Islet precursor cell (in vitro differentiated cells): Measurements from ENCODE around the gene L3MBTL4.
"Not testable (repeated sequence)": the region's sequence is repeated elsewhere in the genome, so short reads cannot be mapped to it uniquely, and the experiment has no call there.

ENCODE experiments used
- DNase-seq: peaks from one replicate; pipeline ENCODE4 v3.0.0-alpha.2; 2018

The L3MBTL4 gene

DNA sequence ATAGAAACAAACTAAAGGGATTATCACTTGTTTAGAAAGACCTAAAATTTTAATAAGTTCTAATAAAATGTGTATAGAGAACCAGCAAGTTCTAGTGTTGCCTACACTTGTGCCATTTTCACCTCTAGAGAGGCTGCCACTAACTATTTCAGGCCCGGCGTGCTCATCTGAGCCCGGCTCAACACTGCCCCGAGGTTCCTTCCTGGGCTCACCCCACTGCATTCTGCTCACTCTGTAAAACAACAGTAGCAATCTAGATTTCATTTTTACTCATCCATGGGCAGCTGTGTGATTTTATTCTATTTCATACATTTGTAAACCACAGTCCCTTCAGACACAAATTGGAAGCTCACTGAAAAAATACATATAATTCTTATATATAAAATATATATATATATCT is 253.2 kb downstream of the L3MBTL4 start:
- no peak for DNase-seq

DNA sequence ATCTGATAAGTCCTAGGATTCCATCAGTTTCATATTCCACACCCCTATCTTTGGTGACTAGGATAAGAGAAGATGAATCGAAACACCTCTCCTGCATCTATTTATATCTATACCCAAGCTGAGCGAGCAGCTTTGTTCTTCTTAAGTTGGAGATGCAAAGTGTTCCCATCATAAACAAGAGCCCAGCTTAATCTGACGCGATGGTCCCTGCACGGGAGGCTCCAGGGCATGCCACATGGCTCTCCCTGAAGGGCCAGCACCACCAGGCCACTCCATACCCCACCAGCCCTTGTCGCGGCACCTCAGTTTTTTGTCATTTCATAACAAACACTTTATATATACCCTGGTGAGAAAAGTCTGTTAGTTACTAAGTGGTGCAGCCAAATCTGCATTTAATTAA is 255.3 kb downstream of the L3MBTL4 start:
- DNase-seq, result no peak

DNA sequence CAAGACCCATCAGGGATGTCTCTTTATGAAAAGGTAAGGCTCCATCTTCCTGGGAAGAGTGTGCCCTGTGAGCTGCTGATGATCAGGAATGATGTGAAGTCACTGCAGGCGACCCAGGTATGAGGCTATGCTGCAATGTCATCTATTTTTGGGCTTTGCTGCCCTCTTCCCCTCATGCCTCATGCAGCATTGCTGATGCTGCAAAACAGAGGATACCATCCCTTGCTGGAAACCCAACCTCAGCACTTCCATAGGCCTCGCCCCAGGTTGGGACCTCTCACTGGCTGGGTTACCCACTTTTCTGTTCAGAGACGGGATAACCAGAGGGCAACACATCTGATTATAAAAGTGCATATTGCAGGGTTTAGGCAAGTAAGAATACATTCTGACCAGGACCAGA is 255.8 kb downstream of the L3MBTL4 start:
- no peak for DNase-seq

DNA sequence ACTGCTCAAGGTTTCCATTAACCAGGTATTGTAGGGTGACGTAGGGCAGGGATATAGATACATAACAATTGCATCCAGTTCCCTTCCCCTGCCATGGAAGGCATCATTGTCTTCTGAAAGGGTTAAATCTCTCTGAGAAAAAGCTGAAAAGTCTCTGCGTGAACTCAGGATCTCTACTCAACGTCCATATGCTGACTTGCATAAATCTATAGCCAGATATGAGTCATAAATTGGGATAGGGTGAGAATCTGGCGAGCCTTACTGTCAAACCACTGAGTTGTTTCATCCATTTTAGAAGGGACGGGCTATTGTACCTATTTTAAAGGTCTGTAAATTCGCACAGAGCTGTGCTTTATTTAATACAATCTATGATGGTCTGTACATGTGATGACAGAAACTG is 258.3 kb downstream of the L3MBTL4 start:
- no peak for DNase-seq

DNA sequence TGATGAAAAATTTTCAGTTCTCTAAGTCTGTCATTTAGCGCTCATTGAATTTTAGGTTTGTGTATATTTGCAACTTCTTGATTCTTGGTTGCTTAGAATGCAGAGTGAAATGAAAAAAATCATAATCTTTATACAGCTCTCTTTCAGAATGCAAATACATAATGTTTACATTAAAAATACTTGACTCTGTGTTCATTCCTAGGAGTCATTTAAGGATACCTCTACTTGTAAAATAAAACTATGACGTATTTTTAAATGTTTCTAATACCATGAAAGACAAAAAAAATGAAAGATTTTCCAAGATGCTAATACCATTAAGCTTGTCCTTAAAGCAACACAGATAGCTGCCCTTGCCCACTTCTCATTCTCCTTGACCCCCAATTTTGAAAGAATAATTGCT is 259.0 kb downstream of the L3MBTL4 start:
- no peak for DNase-seq

DNA sequence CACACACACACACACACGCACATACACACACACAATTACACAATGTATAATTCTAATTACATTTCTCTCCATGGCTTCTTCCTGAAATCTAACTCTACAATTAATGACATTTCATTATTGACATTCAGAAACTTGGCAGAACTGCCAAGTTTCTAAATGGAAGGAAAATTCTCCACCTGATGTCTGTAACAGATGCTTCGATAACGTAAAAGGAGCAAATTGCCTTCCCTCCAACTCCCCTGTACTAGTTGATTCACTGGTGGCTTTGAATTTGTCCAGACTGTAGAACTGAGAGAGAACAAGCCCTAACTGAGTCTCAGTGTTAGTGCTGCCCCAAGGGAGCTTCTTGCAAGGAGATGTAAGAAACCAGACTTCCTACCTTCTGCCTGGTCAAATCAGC is 264.3 kb downstream of the L3MBTL4 start:
- DNase-seq, result no peak

DNA sequence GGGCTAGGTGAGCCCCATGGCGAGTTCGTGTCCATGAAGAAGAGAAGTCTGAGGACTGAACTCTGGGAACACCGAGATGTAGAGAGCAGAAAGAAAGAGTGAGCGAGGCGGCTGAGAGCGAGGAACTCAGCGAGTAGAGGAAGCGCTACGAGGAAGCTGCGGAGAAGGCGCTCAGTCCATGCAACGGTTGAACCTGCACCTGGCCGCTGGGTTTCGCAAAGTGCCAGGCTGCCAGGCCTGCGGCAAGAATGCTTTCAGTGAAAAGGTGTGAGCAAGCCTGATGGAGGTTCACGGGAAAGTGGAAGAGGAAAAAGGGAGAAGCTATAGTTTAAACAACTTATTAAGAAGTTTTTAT is 268.4 kb downstream of the L3MBTL4 start:
- DNase-seq, result no peak

DNA sequence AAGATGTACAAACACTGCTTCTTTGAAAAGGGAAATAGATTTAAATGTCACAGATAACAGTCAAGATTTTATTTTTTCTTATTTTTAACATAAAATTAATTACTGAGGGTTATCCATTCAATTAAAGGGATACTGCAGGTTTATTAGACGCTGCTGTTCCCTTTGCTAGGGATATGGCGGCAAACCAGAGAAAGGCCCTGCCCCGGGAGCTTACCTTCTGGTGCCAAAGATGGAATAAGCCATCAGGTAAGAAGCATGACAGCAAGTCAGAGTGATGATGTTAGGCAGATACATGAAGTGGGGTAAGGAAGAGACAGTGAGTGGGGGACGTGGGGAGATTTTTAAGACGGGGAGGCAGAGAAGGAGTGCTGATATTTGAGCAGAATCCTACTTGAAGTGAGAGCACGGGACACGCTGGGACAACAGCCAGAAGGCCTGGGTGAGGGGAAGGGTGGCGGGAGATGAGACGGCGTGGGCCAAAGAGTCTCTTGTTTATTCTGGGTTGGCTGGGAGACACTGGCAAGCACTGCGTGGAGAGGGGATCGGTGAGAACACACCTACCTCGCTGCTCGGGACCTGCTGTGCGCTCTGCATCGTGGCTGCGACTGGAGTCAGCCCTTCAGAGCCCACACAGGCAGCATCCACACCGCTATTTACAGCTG is 268.9 kb downstream of the L3MBTL4 start:
- no peak for DNase-seq

DNA sequence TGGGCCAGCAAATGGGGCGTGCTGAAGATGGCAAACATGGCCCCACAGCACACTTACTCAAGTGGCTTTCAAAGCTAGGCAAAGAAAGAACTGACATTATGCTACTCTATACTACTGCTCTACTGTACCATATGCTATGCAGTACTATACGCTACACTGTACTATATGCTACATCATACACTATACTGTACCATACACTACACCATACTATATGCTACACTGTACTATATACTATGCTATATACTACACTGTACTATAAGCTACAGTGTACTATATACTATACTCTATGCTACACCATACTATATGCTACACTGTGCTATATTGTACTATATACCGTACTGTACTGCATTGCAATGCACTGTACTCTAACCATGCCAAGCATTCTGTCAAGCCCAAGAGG is 275.7 kb downstream of the L3MBTL4 start:
- DNase-seq, result no peak

DNA sequence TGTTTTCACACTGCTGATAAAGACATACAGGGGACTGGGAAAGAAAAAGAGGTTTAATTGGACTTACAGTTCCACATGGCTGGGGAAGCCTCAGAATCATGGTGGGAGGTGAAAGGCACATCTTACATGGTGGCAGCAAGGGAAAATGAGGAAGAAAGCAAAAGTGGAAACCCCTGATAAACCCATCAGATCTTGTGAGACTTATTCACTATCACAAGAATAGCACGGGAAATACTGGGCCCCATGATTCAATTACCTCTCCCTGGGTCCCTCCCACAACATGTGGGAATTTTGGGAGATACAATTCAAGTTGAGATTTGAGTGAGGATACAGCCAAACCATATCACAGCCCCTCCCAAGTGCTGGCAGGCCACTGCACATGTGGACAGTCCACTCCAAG is 278.8 kb downstream of the L3MBTL4 start:
- not testable (repeated sequence) for DNase-seq

DNA sequence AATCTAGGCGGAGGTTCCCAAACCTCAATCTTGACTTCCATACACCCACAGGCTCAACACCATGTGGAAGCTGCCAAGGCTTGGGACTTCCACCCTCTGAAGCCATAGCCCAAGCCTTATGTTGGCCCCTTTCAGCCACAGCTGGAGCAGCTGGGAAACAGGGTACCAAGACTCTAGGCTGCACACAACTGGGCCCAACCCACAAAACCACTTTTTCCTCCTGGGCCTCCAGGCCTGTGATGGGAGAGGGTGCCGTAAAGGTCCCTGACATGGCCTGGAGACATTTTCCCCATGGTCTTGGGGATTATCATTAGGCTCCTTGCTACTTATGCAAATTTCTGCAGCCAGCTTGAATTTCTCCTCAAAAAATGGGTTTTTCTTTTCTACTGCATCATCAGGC is 279.7 kb downstream of the L3MBTL4 start:
- DNase-seq, result not testable (repeated sequence)

DNA sequence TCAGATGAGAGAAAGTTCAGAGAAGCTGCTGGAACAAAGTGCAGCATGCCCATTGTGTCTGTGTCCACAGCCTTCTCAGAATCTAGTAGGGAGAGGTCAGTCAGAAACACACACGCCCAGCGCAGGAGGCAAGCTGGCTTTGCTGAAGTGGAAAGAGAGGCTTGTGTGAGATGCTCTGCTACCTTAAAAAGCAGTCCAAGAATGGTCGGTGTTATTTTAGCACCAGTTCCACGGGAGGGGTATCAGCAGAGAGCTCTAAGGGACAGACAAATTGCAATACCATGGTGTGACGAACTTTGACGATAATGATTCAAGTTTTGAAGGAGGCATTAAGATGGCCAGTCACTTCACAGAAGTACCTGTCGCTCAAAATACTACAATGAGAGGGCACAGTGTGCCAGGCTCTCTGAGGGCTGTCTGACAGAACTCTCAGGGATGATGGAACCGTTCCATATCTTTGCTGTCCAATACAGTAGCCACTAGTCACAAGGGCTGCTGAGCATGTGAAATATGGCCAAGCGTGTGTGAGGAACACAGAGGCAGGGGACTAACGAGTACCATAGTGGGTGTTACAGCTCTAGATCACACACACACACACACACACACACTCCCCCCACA is 281.9 kb downstream of the L3MBTL4 start:
- DNase-seq, result no peak

DNA sequence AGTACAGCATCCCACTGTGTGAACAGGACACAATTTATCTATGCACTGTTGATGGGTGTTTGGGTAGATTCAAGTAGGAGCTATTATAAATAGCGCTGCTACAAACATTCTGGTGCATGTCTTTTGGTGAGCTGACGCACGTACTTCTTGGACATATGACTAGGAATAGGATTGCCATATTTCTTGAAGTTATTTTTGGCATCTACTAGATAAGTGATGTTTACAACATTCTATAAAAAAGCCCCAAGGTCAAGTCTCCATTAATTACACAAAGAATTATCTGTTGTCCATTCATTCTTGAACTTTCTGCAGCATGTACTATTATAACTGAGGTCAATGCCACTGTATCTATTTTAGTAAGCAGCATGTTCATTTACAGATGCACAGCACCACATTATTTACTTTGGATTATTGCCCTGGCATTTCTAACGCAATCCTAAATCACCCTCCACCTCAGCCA is 293.9 kb downstream of the L3MBTL4 start:
- DNase-seq, result no peak

DNA sequence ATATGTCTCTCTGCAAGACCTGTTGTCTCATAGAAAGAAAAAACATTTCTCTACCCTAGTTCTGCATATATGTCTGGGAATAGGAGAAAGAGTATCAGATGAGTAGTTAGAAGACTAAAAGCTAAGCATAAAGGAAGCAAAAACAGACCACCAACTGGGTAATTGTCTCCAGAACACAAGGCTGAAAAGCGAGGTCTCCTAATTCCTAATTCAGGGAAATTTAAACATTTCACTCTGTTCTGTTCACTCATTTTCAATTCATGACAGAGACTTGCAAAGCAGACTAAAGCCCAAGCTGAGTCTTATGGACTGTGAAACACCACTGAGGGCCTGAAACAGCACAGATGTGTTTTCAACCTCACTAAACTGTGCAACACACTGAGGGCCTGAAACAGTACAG is 294.9 kb downstream of the L3MBTL4 start:
- DNase-seq, result no peak

DNA sequence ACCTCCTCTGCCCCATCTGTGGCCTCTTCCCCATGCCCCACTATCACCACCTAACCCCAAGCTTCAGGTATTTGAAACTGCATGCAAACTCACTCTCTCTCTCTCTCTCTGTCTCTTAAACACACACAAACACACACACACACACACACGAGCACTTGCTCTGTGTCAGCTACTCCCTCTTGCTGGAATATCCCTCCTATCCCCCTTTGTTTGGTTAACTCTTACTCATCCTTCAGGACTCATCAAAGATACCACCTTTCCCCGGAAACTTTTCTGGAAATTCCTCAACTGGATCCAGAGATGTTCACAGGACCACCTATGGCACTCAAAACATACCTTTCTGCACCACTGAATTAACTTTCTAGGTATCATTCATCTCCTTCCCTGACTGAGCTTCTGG is 296.6 kb downstream of the L3MBTL4 start:
- no peak for DNase-seq

DNA sequence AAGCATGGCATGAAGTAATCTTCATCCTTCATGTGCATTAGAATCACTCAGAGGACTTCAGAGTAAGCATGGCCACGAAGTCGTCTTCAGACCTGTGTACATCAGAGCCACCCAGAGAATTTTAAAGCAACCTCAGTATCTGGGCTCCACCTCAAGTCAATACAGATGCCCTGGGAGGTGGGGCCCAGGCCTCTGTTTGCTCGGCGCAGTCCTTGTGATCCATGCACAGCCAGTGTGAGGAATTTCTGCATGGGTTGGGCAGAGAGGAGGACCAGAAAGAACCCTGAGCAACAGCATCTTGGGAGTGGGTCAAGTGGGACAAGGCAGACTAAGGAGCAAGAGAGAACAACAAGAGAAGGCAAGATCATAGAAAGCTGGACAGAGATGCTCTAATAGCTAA is 299.0 kb downstream of the L3MBTL4 start:
- no peak for DNase-seq

DNA sequence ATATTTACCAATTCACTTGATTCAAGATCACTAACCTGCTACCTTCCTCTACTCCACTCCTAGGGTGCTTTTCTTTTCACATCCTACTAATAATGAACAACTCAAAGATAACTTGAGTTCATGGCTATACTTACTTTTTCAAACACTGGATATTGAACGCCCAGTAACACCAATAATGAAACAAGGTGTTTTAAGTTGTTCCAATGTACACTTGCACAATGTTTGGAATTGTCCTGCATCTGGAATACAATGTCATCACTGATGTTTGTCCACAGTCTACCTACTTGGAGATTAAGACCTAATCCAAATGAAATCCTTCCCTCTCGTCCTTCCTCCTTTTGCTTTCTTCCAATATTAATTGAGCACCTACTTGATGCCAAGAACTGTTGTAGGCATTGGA is 301.1 kb downstream of the L3MBTL4 start:
- DNase-seq, result no peak

DNA sequence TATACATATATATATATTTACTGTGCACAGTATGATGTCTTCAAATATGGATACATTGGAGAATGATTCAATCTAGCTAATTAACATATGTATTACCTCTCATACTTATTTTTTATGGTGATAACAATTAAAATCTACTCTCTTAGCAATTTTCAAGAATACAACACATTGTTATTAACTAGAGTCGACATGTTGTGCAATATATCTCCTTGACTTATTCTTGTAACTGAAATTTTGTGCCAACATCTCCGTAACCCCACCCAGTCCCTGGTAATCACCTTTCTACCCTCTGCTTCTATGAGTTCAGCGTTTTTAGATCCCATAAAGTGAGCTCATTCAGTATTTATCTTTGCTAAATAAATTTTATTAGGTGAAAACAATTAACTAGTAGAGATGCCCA is 303.0 kb downstream of the L3MBTL4 start:
- DNase-seq, result no peak

DNA sequence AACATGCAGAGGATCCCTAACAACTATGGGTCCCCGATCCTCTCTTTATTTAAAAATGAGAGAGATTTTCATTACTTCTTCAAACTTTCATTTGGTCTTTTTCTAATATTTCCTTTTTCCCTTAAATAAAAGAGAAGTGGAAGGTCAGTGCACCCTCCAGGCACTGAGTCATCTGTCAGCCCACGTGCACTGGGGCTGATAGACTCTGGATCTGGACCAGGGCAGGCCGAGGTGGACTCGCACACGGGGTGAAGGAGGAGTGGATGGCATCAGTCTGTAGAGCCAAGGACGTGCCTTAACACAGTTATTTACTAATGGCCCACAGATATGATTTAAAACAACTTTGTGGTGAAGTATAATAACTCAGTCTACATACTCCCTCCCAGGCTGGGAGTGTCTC is 305.0 kb downstream of the L3MBTL4 start:
- DNase-seq, result no peak

DNA sequence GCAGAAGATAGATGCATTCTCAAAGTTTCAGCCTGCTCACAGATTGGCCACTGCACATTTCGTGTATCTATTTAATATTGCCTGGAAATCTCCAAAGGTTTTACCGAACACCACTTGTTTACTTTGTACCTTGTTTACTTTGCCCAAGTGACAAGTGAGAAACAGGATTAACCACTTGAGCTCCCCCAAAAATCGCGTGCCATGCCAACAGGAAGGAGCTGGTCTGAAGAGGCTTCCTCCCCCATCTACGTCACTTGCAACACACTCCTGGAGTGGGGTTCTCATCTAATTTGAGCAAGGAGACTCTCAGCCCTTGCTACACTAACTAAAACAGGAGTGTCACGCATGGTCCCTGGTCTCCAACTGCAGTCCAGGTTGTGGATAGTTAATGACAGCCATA is 306.9 kb downstream of the L3MBTL4 start:
- no peak for DNase-seq

DNA sequence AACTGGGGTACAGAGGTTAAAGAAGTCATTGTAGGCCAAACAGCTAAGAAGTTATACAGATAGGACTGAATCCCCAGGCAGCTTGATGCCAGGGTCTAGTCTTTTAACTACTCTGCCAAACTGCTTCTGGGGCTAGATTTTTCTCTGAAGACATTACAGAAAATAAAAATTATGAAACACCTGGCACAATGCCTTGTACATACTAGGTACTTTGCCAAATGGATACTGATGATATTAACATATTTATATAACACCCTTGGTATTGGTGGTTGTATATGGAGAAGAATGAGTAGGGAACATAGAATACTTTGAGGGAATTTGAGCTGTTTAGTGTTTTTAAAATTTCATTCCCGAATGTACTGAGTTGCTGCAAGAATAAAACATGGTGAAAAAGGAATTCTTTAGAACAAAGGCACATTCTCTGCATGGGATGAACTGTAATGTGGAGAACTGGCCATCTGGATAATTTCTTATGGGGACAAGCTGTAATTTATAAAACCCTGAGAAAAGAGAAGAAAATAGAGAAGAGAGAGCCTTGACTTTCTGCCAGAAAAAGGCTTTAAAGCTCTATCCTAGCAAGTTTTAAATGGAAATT is 308.5 kb downstream of the L3MBTL4 start:
- no peak for DNase-seq

DNA sequence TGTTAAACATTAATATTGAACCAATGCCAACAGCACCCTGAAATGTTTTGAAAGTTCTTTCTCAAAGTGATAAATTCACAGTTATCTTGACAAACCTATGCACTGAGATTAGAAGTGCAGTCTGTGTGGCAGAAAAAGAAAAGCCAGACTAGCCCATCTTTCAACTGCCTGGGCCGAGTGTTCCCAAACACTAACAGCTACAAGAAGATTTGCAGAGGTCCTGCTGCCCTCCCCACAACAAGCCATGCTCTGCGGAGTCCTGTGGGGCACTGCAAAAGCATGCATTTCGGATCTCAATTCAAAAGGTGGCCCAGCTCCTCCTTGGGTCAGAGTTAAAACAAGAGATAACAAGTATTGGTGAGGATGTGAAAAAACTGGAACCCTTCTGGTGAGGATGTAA is 311.0 kb downstream of the L3MBTL4 start:
- DNase-seq, result no peak

DNA sequence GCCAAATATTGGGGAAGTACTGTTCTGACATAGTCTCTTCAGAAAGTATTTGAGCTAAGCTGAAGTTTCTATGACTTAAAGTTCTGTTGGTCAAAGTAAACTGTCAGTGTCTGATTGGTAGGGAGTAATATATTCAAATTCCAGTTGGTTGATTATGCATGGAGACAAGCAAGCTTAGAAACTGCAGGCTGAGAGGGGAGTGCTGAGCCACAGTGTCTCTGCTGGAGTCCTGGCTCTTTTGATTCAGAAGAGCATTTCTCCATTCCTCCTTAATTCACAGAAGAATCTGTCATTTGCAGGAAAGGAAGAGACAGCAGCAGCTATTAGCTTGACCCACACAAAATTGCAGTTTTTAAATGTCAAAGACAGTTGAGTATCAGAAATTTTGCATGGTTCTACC is 318.0 kb downstream of the L3MBTL4 start:
- DNase-seq, result no peak

DNA sequence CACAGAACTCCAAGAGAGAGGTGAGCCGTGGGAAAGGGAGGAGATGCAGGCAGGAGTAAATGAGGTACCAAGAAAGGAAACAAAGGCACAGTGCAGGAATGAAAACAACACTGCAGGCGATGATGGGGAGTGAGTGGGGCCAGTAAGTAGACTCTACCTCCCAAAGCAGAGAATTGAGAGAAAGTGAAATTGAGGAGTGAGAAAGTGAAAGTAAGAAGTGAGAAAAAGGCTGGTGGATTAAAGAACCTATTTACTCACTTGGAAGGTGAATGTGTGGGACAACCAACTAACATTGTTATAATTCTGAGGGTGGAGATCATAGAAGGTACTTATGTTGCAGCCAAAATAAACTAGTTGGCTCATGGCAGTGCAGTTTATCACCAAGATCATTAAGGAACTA is 326.3 kb downstream of the L3MBTL4 start:
- no peak for DNase-seq

DNA sequence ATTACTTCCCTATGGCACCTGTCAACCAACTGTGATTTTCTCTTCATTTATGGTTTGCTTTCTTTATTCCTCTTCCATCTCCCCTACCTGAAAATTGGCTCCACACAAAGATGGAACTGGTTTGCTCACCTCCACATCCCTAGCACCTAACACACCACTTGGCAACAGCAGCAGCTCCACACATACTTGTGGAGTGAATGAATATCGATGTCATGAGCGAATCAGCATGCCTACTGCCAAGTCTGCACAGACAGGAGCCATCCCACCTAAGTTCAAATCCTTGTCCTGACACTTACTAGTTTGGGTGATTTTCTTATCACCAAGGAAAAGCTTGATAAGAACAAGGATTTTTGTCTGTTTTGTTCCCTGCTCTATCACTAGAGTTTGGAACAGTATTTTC is 328.0 kb downstream of the L3MBTL4 start:
- no peak for DNase-seq
